Measurements from ENCODE around the gene VSTM2L.

The VSTM2L gene

DNA sequence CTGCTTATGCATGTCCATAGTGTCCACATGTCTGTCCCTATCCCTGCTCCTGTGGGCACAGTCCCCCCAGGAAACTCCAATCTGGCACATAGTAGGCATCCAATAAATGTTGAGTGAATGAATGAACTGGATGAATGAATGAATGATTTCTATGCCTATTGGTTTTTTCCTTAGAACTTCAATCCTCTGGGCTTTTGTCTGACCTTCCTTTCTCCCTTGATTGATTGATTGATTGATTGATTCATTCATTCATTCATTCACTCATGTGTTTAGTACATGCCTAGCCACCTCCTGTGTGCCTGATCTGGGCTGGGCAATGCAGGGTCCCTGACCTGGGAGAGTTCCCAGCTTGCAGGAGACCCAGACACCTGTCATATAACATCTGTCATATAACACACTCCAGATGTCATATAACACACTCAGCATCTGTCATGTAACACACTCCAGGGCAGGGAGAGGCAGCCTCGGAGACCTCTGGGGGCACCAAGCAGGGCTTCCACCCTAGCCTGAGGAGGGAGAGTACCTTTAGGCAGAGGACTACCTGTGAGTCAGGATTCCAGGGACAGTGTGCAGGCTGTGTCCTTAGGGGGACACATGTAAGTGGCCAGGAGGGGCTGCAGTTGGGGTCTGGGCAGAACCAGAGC lies 17.9 kb downstream of the VSTM2L start:
- DNase-seq, result no peak

GRCh38 chr20:37921341-37921929 lies 18.5 kb downstream of the VSTM2L start:
- no peak for DNase-seq

GRCh38 chr20:37922016-37922415 lies 19.1 kb downstream of the VSTM2L start:
- no peak for DNase-seq

DNA sequence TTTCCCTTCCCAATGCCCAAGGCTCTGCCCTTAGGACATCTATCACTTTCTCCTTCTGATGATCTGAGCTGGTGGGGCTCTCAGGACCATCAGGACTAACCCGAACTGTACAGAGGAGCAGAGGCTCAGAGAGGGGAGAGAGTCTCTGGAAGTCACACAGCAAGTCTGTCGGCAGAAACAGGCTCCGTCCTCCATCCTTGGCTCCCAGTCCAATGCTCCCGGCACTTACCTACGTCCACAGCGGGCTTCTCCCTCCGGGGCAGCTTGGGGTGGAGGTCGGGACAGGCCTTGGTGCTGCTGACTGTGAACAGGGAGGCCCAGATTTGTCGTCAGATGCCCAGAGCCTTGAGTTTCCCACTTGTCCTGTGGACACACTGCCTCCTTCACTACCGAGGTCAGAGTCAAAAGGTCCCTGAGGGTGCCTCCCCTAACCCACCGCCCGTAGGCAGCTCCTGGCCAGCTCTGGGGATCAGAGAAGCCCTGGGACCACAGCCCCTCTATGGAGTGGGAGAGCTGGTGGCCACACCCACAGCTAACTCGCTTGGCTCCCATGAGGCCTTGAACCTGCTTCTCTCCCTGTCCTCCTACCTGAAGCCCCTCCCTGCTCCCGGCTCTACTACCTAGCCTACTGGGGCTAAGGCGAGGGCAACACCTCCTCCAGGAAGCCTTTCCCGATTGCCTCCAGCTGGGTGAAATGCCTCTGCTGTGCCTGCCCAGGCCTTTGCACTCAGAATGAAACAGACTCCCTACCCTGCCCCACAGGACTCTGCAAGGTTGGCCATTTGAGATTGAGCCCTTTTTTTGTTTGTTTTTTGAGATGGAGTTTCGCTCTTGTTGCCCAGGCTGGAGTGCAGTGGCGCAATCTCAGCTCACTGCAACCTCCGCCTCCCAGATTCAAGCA lies 22.6 kb downstream of the VSTM2L start:
- DNase-seq, result no peak

DNA sequence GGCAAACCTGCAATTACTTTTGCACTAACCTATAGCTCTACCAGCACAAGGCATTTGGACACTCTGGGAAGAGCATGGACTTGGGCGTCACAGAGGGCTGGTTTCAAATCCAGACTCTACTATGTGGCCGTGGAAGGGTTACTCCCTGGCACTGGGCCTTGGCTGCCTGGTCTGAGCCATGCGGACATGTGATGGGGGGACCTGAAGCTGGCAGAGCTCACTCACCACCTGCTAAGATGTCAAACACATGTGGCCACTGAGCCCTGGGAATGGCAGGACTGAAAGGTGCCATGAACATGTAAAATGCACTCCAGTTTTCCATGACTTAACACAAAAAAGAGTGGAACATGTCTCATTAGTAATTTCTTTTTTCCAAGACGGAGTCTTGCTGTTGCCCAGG lies 23.7 kb downstream of the VSTM2L start:
- no peak for DNase-seq

DNA sequence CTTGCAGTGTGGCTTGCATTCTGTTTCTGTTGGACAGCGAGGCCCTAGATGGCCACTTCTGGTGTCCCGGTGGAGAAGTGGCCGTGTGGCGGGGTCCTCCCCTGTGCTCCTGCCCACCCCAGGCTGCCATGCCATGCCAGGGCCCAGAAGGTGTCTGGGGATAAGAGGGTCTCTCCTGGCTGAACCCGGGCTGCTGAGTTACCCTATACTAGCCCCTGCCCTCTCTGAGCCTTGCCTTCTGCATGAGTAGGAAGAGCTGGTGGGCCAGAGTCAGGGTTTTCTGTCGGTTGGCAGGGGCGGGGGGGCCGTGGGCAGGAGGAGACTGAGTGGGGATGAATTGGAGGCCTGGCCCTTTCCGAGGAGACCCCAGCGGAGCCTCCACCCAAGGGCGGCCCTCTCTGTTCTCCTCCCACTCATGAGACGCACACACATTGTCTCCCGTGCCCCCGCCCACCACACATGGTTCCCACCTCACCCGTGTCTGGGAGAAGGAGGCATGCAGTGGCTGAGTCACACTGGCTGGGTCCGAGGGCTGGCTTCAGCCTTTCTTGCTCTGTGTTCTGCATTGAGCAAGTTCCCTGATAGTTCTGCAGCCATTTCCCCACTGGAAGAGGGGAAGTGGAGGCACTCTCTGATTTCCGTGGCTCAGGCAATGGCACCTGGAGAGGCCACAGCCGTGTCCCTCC lies 24.6 kb downstream of the VSTM2L start:
- no peak for DNase-seq

- DNase-seq, result no peak
Observed at GRCh38 chr20:37928996-37929682, 26.2 kb downstream of the VSTM2L start.

GRCh38 chr20:37929683-37930014 lies 26.7 kb downstream of the VSTM2L start:
- DNase-seq, result no peak

GRCh38 chr20:37931153-37931922 lies 28.4 kb downstream of the VSTM2L start:
- no peak for DNase-seq

GRCh38 chr20:37932074-37932473 lies 29.1 kb downstream of the VSTM2L start:
- no peak for DNase-seq

- no peak for DNase-seq
Observed at GRCh38 chr20:37932919-37933318, 30.0 kb downstream of the VSTM2L start.

DNA sequence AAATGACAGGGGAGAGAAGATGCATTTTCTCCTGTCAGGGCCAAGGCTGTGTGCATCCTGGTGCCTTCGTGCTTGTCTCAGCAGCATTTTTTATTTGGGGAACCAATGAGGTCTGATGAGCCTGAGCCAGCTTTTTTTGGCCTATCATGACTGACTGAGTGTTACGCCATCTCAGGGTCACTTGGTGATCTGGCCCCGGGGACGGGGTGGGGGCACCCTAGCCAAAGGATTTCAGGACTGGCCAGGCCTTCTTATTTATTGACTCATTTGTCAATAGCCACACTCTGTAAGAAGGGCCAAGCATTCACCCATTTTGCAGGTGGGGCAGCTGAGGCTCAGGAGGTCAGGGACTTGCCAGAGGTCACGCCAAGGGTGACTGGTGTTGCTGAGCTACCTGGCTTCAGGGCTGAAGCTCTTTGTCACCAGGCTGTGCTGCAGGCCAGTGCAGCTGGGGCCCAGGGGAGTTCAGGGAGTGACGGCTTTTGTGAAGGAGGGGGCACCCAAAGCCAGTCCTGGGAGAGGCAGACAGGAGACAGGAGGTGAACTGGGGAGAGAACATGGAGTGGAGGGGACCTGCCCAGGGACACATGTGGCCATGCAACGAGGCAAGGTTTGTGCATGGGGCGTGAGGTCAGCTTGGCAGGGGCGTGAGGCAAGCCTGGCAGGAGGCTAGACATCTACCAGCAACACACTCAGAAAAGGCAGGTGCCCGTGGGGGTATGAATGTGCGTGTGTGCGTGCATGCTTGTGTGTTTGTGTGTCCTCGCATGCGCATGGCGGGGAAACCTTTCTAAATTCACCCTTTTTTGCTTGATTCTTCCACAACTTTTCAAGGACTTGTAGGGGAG lies 31.1 kb downstream of the VSTM2L start:
- no peak for DNase-seq

- DNase-seq, result no peak
Observed at GRCh38 chr20:37934634-37935375, 31.9 kb downstream of the VSTM2L start.

GRCh38 chr20:37935435-37935834 lies 32.5 kb downstream of the VSTM2L start:
- no peak for DNase-seq

DNA sequence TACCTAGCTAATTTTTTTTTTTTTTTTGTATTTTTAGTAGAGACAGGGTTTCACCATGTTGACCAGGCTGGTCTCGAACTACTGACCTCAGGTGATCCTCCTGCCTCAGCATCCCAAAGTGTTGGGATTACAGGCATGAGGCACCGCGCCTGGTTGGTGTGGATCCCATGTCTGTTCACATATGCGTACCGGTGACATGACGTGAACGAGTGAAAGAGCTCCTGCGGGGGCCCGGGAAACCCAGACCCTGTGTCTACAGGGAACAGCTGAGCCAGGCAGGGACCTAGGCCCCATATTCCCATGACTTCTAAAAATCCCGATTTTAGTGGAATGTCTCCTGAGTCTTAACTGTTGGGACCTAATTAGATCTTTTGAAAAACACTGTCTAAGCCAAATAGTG lies 33.1 kb downstream of the VSTM2L start:
- DNase-seq, result no peak

- DNase-seq, result no peak
Observed at GRCh38 chr20:37936451-37936850, 33.5 kb downstream of the VSTM2L start.

DNA sequence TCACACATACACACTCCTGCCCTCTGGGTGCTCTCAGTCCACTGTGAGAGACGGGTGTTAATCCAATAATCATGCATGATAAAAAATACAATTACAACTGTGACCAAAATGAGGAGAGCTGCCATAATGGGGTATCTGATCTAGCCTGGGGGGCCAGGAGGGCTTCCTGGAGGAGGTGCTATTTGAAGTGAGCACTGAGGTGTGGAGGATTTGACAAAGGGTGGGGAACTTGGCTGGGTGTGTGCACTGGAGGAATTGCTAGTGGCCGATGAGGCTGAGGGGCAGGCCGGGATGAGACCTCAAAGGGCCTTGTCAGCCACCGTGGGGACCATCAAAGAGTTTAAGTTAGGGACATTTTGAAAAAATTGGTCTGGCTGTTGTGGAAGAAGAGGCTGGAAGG lies 34.8 kb downstream of the VSTM2L start:
- DNase-seq, result no peak

- no peak for DNase-seq
Observed at GRCh38 chr20:37938181-37938750, 35.3 kb downstream of the VSTM2L start.

GRCh38 chr20:37938954-37939353 lies 36.0 kb downstream of the VSTM2L start:
- no peak for DNase-seq

All from Kasumi-1 (cell line).